ENCODE measurements around the gene ATXN1. TPM values are rescaled to one million over a fixed set of nuclear protein-coding genes. Genes with fewer than 3 reads are reported as not detected.
"Not testable (repeated sequence)": the region's sequence is repeated elsewhere in the genome, so short reads cannot be mapped to it uniquely, and the experiment has no call there.

The ATXN1 gene
- total RNA-seq, 1 donor from 2014 or later: 99.2 TPM

GRCh38 chr6:16471910-16472297 is 289.4 kb downstream of the ATXN1 start:
- intact Hi-C loops (cut with micrococcal nuclease): loop anchor here (2.0 to 5.0 kb wide), 2 partner anchors 15 to 40 kb away; no protein-coding TSS in a partner anchor

GRCh38 chr6:16471222-16471909 is 289.9 kb downstream of the ATXN1 start:
- intact Hi-C loops (cut with micrococcal nuclease): loop anchor here (5.0 kb wide), 1 partner anchor 41 kb away; no protein-coding TSS in a partner anchor

GRCh38 chr6:16470502-16471221 is 290.6 kb downstream of the ATXN1 start:
- intact Hi-C loops (cut with micrococcal nuclease): loop anchor here (5.0 kb wide), 1 partner anchor 42 kb away; no protein-coding TSS in a partner anchor

- intact Hi-C loops (cut with micrococcal nuclease): no loop called here
Observed at GRCh38 chr6:16468991-16469615, 292.2 kb downstream of the ATXN1 start.

- intact Hi-C loops (cut with micrococcal nuclease): no loop called here
Observed at GRCh38 chr6:16466800-16467553, 294.3 kb downstream of the ATXN1 start.

- intact Hi-C loops (cut with micrococcal nuclease): no loop called here
Observed at GRCh38 chr6:16464045-16464444, 297.2 kb downstream of the ATXN1 start.

- intact Hi-C loops (cut with micrococcal nuclease): not testable (repeated sequence)
Observed at GRCh38 chr6:16463246-16463645, 298.0 kb downstream of the ATXN1 start.

- intact Hi-C loops (cut with micrococcal nuclease): no loop called here
Observed at GRCh38 chr6:16461491-16461890, 299.8 kb downstream of the ATXN1 start.

GRCh38 chr6:16459472-16459871 is 301.8 kb downstream of the ATXN1 start:
- intact Hi-C loops (cut with micrococcal nuclease): not testable (repeated sequence)

GRCh38 chr6:16452348-16452747 is 308.9 kb downstream of the ATXN1 start:
- intact Hi-C loops (cut with micrococcal nuclease): no loop called here

GRCh38 chr6:16450821-16451220 is 310.4 kb downstream of the ATXN1 start:
- intact Hi-C loops (cut with micrococcal nuclease): no loop called here

GRCh38 chr6:16450285-16450684 is 311.0 kb downstream of the ATXN1 start:
- intact Hi-C loops (cut with micrococcal nuclease): no loop called here

- intact Hi-C loops (cut with micrococcal nuclease): no loop called here
Observed at GRCh38 chr6:16446273-16446672, 315.0 kb downstream of the ATXN1 start.

GRCh38 chr6:16442031-16442430 is 319.2 kb downstream of the ATXN1 start:
- intact Hi-C loops (cut with micrococcal nuclease): no loop called here

- intact Hi-C loops (cut with micrococcal nuclease): loop anchor here (2.0 kb wide), 1 partner anchor 40 kb away; no protein-coding TSS in a partner anchor
Observed at GRCh38 chr6:16441262-16441661, 320.0 kb downstream of the ATXN1 start.

GRCh38 chr6:16440636-16441212 is 320.5 kb downstream of the ATXN1 start:
- intact Hi-C loops (cut with micrococcal nuclease): loop anchor here (2.0 kb wide), 1 partner anchor 40 kb away; no protein-coding TSS in a partner anchor

GRCh38 chr6:16438718-16439591 is 322.3 kb downstream of the ATXN1 start:
- intact Hi-C loops (cut with micrococcal nuclease): loop anchor here (1.0 to 5.0 kb wide), 2 partner anchors 117 to 322 kb away; partner anchors contain the start of gene ATXN1

- intact Hi-C loops (cut with micrococcal nuclease): loop anchor here (1.0 to 5.0 kb wide), 2 partner anchors 116 to 323 kb away; partner anchors contain the start of gene ATXN1
Observed at GRCh38 chr6:16437984-16438383, 323.3 kb downstream of the ATXN1 start.

GRCh38 chr6:16437095-16437494 is 324.2 kb downstream of the ATXN1 start:
- intact Hi-C loops (cut with micrococcal nuclease): loop anchor here (5.0 kb wide), 1 partner anchor 115 kb away; no protein-coding TSS in a partner anchor

- intact Hi-C loops (cut with micrococcal nuclease): loop anchor here (1.0 to 5.0 kb wide), 3 partner anchors 15 to 114 kb away; no protein-coding TSS in a partner anchor
Observed at GRCh38 chr6:16436550-16436949, 324.7 kb downstream of the ATXN1 start.
